Stimulated activated CD8-positive, alpha-beta memory T cell treated with anti-CD3 and anti-CD28 coated beads, Interleukin-4, amount 100 ng/mL, for 4 hours (primary cell): Measurements from ENCODE around the gene ME1.
"Not testable (repeated sequence)": the region's sequence is repeated elsewhere in the genome, so short reads cannot be mapped to it uniquely, and the experiment has no call there.

Experiments used
- DNase-seq, 2 donors: peaks; one replicate each; pipeline ENCODE4 v3.0.0-alpha.2; 2020; ENCODE audit warnings: low read depth in 2 of 2, low spot score in 1 of 2

ME1 gene

DNA sequence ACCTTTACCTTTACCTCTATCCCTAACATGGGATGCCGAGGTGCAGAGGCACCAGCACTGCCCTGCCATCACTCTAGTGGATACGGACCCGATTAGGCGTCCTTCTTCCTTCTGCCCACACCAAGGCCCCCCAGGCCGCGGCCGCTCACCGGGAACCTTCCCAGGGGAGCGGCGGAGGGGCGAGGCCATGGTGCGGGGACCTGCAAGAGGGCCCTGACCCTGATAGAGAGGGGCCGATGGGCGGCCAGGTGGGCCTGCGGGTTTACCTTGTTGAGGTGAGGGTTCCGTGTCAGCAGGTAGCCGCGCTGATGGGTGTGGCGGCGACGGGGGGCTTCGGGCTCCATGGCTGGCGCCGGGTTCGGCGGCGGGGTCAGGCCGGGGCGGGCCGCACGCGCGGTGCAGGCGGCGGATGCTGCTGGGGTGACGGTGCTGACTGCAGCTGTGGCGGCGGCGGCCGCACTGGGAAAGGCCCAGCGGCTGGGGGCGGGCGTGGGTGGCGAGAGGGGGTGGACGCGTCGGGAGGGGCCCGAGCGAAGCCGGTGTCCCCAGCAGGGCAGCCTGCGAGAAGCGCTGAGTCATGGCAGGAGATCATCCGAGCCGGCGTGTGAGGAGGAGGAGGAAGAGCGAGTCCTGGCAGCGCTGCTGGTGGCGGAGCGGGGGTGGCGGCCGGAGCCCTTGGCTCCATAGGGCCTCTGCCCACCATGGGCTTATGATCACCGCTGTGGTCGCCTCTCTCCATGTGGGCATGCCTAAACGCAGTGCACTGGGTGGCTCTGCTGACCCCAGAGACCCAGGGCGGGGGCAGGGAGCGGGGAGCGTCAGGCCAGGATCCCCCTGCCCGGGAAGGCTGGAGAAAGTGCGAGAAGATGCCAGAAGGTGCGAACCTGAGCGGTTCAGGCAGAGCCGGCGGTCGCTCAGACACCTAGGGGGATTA is at the start of gene ME1:
ME1 (minus strand) TSS at position 441 of the 934 bp plus-strand sequence; CDS start at position 344, 97 bp downstream.
- peak in 1 of 2 donors; percentile 42 for DNase-seq

DNA sequence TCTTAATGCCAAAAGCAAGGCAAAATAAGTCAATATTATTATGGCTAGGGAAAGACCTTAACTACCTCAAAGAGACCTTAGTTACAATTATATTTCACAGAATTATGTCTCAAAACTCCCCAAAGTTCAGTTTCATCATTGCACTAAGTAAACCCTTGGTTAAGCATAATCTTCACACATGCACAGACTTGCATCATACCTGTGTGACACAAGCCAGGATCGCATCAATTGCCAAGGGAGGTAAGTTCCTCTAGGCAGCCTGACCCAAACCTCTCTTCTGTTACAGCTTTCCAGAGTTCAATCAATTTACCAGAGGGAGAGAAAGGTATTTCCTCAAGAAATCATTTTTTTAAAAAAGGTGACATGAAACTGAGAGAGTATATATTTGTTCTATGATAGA is 49.6 kb upstream of the ME1 start:
- DNase-seq: no peak

DNA sequence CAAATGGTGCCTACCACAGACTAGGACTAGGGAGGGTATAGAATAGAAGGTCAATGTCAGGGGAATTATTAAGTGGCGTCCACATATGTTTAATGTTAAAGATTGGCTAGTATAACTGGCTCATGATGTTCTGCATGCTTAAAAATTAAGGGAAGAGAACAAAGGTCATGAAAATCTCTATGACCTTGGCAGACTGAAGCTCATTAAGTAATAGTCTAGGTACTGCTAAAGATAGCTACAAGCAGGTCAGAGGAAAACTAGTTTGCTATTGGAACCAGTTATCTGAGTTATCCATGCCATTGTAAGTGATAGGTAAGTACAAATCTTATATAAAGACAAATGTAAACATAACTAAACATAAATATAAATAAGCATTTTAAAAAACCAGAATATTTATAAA is 48.5 kb upstream of the ME1 start:
- DNase-seq: no peak

DNA sequence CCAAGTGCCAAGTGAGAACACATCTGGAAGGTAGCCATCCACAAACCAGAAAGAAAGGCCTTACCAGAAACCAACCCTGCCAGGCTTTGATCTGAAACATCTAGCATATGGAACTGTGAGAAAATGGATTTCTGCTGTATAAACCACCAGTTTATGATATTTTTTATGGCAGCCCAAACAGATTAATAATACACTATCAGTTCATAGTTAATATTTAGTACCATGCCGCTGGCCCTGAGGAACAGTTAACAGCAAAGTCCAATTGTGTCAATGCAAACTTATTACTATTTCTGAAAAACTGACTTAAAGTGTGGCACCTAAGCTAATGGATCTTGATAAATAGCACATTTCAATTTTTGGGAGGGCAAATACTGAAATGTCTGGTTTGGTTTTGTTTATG is 46.1 kb upstream of the ME1 start:
- DNase-seq: no peak

DNA sequence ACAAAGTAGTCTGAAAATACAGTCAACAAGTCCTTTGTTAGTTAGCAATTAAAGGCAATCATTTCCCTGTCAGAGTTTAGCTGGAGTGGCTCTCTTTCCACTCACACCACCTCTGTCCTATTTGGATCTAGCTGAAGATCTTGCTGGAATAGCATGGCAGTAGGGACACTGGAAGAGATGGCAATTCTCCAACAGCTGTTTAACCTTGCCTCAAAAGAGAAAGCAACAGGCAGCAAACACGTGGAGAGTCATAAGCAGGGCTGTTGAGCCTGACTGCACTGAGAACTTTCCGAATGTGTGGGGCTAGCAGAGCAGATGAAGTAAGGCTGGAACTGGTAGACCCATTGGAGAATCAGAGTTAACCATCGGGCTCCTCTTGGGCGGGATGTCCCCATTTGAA is 43.5 kb upstream of the ME1 start:
- DNase-seq: no peak

DNA sequence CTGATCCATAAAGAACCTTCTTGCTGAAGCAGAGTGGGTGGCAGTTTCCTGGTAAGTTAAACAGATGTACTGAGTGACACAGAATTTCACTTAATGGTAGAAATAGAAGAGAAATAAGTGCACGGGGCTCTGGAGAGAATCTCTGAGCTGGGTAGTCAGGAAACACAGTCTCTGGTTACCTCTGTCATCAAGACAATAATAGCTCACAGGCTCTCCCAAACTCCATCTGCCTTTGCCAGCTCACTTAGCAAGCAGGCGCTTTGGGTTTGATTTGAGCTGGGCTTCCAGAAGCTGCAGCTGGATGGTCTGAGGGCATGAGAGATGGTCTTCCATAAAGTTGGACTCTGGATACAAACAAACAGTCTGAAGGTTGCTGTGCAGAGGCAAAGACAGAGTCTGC is 41.9 kb upstream of the ME1 start:
- no peak for DNase-seq

DNA sequence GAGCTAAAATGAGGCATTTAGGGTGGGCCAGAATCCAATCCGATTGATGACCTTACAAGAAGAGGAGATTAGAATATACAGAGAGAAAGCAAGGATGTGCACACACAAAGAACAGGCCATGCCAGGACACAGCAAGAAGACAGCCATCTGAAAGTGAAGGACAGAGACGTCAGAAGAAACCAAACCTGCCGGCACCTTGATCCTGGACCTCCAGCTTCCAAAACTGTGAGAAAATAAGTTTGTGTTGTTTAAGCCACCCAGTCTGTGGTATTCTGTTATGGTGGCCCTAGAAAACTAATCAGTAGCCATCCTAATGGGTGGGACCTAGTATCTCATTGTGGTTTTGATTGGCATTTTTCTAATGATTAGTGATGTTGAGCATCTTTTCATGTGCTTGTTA is 39.7 kb upstream of the ME1 start:
- no peak for DNase-seq

DNA sequence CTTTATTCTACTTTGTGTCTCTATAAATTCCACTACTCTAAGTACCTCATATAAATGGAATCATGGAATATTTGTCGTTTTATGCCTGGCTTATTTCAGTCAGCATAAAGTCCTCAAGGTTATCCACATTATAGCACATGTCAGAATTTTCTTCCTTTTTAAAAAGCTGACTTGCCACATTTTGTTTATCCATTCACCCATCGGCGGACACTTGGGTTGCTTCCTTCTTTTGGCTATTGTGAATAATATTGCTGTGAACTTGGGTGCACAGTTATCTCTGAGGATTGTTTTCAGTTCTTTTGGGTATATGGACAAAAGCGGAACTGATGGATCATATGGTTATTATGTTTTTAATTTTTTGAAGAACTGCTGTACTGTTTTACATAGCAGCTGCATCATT is 39.1 kb upstream of the ME1 start:
- DNase-seq: no peak

DNA sequence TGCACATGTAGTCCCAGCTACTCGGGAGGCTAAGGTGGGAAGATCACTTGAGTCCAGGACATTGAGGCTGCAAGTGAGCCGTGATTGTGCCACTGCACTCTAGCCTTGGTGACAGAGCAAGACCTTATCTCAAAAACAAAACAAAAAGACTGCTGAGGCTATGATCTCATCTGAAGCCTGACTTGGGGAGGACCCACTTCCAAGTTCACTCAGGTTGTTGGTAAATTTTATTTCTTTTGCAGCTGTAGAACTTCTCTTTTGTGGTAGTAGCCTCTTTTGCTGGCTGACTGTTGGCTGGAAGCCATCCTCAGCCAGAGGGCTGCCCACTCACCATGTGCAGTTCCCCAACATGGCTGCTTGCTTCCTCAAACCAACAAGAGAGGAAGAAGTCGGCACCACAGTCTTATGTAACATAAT is 36.8 kb upstream of the ME1 start:
- DNase-seq: no peak

DNA sequence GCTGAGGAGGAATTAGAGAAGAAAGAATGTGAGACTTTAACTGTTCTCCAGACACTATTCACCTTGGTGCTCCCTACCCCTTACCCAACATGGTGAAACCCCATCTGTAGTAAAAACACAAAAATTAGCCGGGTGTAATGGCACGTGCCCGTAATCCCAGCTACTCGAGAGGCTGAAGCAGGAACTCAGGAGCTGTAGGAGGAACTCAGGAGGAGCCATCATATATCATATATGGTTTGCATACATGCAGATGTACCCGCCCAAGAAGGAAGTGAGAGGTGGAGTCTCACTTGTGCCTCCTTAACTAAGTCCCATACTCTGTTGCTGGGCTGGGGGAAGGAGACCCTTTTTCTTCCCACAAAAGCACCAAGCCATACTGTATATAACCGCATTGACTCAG is 35.5 kb upstream of the ME1 start:
- no peak for DNase-seq

DNA sequence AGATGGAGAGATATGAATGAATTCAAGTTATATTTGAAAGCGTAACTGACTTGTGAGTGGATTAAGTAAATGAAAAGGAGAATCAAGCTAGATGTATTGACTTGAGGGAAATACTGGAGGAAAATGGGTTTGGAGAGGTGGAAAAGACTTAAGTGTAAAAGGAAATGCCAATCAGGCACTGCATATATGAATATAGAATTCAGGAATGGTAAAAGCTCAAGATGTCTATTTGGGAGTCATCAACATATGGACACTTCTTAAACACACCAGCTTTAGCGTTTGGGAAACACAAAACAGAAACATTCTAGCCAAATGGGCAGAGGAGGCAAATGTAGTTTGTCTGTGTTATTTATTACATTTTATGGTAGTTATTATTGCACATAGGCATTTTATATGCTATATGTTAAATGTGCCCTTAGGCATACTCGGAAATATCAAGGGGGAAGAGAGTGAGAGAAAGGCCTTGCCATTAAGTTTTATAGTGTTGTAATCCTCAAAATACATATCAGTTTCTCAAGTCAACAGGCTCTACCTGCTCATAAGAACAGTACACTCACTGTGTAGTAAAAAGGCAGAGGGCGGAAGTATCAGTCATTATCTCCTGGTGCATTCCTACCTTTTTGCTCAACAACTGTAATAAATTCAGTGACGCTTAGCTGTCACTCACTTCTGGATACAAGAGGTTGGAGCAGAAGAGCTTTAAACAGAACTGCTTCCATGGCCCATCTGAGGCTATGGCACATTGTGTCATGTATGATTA is 33.7 kb upstream of the ME1 start:
- no peak for DNase-seq

DNA sequence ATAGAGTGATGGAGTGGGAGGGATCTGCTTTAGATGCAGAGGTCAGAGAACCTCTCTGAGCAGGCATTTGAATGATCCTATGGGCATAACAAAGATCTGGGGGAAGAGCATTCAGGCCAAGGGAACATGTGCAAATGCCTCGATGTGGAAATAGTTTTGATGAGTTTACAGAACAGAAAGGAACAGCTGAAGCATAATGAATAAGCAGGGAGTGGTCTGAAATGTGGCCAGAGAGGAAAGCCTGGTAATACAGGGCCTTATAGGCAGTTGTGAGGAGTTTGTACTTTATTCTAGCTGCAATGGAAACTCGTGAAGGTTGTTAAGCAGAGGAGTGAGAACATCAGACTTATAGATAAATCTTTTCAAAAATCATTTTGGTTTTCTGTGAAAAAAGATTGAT is 33.0 kb upstream of the ME1 start:
- DNase-seq: no peak

DNA sequence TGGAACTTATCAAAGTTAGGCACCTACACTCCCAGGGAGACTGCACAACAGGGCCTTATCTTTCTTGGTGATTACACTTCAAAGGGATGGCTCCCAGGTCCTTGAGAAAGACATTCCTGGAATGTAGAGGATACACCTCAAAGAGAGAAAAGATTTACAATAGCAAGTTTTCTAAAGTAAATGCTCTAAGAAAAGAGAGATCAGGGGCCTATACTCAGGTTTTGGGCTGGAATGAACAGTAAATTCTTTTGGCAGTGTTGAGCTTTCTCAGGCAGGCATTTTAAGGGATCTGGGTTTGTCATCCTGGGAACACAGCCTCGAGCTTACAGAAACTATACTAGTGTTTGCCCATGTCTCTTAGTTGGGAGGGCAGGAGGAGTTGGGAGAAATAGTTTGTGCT is 31.7 kb upstream of the ME1 start:
- DNase-seq: no peak

DNA sequence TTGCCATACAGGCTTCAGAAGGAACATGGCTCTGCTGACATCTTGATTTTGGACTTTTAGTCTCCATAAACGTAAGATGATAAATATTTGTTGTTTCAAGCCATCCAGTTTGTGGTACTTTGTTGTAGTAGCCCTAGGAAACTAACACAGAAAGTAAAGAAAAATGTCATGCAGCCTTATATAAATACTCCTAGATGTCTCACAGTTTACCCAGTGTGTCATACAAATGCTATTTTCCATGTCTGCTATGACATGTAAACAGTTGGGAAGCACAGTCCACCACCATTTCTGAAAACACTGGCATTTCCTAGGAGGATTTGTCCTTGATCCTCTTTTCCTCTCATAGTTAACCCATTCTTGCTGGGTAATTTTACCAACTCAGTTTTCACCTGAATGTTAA is 30.6 kb upstream of the ME1 start:
- DNase-seq: no peak

DNA sequence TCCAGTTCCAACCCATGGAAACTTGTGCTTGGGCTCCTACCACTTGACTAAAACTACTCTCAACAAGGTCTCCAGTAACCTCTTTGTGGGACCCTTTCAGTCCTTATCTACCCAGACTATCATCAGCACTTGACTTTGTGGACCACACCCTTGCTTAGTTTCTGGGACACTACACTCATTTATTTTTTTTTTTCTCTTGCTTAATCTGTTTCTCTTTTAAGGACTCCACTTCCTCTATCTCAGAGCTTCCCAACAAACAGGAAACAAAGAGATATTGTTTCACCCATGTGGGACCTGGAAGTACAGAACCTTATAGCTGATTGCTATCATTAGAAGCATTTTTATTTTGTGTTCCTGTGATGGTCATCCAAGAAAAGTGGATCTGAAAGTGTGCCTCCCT is 28.8 kb upstream of the ME1 start:
- DNase-seq: no peak

DNA sequence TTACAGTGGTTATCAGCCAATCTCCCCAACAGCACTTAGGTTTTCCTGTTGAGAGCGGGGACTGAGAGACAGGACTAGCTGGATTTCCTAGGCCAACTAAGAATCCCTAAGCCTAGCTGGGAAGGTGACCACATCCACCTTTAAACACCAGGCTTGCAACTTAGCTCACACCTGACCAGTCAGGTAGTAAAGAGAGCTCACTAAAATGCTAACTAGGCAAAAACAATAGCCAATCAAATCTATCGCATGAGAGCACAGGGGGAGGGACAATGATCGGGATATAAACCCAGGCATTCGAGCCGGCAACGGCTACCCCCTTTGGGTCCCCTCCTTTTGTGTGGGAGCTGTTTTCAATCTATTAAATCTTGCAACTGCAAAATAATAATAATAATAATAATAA is 19.2 kb upstream of the ME1 start:
- DNase-seq: not testable (repeated sequence)

DNA sequence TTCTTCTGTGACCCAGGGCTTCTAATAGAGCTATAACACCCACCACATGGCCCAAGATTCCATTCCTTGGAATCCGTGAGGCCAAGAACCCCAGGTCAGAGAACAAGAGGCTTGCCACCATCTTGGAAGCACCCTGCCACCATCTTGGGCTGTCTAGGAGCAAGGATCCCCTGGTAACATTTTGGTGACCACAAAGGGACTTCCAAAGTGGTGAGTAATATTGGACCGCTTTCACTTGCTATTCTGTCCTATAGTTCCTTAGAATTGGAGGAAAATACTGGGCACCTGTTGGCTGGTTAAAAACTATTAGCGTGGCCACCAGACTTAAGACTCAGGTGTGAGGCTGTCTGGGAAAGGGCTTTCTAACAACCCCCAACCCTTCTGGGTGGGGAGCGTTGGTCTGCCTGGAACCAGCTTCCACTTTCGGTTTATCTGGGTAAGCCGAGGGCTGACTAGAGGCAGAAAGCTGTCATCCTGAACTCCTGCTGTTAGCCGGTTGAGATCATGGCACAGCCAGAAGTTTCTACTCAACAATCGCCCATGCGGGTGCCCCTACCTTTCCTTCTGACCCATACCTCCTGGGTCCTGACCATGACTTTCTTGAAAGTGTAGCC is 13.3 kb upstream of the ME1 start:
- not testable (repeated sequence) for DNase-seq

DNA sequence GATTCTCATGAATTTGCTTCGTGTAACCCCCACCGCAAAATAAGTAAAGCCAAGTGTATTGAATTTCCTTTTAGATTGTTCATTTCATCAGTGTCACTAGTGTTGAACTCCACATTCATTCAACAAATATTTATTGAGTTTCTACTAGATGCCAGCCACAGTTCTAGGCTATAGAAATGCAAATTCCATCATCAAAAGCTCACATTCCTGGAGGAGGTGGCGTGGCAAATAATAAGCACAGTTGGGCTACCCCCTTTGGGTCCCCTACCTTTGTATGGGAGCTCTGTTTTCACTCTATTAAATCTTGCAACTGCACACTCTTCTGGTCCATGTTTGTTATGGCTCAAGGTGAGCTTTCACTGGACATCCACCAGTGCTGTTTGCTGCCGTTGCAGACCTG is 12.7 kb upstream of the ME1 start:
- no peak for DNase-seq

DNA sequence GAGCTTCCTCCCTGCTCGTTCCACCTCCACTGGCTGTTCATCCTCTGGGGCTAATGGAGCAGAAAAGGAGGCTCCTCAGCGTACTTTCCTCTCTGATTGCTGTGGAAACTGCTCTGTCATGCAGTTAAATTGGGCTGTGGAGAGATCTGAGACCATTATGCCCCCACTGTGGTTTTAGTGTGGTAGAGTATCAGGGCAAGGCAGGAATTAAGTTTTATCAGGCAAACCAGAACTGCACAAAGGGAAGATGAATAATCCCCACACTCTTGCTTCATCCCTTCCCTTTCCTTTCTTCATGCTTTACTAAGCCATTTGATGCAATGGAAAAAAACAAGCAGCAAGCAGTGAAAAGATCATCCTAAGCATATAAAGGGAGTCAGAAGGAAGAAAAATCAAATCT is 11.9 kb upstream of the ME1 start:
- no peak for DNase-seq

DNA sequence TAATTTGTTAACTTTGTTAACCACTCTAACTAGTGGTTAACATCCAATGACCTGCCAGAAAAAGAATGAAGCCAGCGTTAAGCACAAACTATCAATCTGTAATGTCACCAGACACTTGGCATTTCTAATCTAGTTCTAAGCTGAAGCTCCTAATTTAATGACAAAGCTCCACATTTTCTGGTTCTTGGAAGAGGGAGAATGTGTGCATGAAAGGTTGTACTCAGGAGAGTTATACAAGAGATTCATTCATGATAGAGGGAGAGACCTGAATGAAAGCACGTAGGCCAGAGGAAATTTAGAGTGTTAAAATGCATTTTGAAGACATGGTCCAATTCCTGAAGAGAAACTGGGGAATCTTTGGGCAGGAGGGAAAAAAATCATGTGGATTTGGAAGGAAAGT is 8.3 kb upstream of the ME1 start:
- DNase-seq: no peak

DNA sequence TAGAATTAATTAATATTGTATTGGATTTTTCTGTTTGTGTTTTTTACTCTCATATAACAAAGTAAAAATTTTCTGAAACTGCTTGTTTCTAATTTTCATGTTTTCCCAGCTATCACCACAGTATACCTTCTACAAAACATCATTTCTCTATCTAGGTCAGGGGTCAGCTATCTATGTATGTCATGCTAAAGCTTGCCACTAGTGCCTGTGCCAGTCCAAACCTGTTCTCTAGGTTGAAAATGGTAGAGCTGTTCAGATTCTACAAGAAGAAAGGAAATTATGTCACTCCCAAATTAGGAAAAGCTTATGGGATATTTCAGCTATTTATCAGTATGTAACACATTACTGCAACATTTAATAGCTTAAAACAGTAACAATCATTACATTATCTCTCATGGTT is 5.8 kb upstream of the ME1 start:
- no peak for DNase-seq

DNA sequence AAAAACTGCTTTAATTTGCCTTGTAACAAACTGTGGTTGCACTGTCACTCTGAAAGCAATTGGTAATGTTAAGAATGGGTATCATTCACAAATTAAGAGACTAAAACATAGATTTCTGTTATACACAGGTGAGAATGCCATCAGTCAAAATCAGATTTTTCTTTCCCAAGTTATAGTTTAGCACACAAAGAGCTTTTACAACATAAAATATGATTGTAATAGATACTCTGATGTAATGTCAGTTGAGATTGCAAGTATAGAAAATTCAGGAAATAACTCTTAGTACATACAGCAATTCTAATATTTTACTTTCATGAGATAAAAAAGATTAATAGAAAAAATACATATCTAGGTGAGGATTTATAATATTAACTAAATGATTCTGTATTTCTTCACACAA is 2.3 kb upstream of the ME1 start:
- DNase-seq: no peak
